ENCODE measurements around the gene CTDNEP1. TPM values are rescaled to one million over a fixed set of nuclear protein-coding genes. Genes with fewer than 3 reads are reported as not detected.
A peak's percentile ranks its signal among the peaks of the same experiment; 100 is the strongest.

Gene CTDNEP1
- total RNA-seq, 5 donors from 2014 or later (not counting 1 experiment from before 2014, with no cell fraction given) = 109 to 131 (median 125) TPM

- no CpG with 5 or more reads among the region's 6 CpGs for WGBS (ENCODE audit: insufficient coverage)
- Histone ChIP-seq H3K9me3 (no peaks in the 10 kb centered on the region), H3K36me3 (ENCODE audit: control insufficient read depth in 2 of 2, extremely low read depth in 1 of 2, insufficient read depth in 1 of 2, low read length in 1 of 2) (peaks cover 6 to 40% of the 10 kb centered on the region in 2 donors), H3K27me3 (replicated peaks in 1 of 2; ENCODE audit: control insufficient read depth in 2 of 2, extremely low read depth in 1 of 2, insufficient read depth in 2 of 2, low read length in 1 of 2) (peaks cover 0 to 27% of the 10 kb centered on the region in 2 experiments), H3K4me3 (ENCODE audit: control insufficient read depth in 1 of 2, extremely low read depth in 1 of 2, low read length in 1 of 2) (no peak overlapping the region), H3K27ac (ENCODE audit: low read length) (no peak overlapping the region), H3K4me1 (ENCODE audit: control insufficient read depth in 1 of 2, extremely low read depth in 1 of 2, insufficient read depth in 2 of 2, low read length in 2 of 2) (peaks cover 6 to 35% of the 10 kb centered on the region in 2 experiments)
- POLR2A ChIA-PET = no interaction called here
- ATAC-seq (replicated peaks in 1 of 4) (no peak), DNase-seq (no peak)
- peaks cover 23 to 28% (median 25%) of the 10 kb centered on the region in 3 donors for H3K4me1 Mint-ChIP-seq
- peaks cover 3 to 18% of the 10 kb centered on the region in 2 donors for H3K27me3 Mint-ChIP-seq
- CTCF ChIA-PET = no interaction called here
- H3K27ac Mint-ChIP-seq = peak overlapping the region in 1 of 2 donors; percentile 68
- H3K36me3 Mint-ChIP-seq = peaks cover 12% of the 10 kb centered on the region
- no peaks in the 10 kb centered on the region for H3K9me3 Mint-ChIP-seq
- H3K4me3 Mint-ChIP-seq = peak overlapping the region in 1 of 3 donors; percentile 0
These were observed 8.0 kb upstream of the CTDNEP1 start for GRCh38 chr17:7259555-7259889.

DNA sequence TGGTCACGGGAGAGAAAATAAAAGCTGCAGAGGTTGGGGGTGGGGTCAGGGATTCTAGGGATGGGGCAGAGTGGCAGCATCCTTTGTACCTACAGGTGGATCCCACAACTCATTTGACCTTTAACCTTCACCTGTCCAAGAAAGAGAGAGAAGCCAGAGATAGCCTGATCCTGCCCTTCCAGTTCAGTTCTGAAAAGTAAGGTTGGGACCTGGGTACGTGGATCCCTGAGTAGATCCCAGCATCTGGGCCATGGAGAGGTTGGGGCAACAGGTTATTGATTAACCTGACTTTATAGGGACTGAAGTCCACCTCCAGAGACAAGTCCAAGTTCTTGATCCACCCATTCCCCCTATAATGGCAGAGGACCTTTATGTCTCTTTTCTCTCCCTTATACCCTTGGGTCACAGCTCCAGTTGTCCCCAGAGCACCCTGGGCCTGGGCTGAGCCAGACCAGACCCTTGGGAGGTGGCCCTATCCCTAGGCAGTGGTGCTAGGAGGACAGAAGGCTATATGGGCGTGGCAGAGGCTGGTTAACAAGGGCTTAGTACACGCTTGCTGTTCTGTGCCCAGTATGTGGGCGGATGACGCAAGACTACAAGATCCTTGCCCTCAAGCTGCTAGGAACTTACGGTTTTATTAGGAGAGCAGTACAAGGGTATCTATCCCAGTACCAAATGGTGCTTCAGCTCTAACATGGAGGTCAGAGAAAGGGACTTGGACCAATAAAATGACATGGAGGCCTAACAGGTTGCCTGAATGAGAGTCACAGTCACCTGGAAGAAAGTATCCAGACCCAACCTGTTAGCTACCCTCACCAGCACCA lies 7.4 kb upstream of the CTDNEP1 start:
- peaks cover 3 to 14% of the 10 kb centered on the region in 2 donors for H3K27me3 Mint-ChIP-seq
- peaks cover 6 to 43% of the 10 kb centered on the region in 2 donors for H3K36me3 ChIP-seq (ENCODE audit: control insufficient read depth in 2 of 2, extremely low read depth in 1 of 2, insufficient read depth in 1 of 2, low read length in 1 of 2)
- no peak for DNase-seq
- no peaks in the 10 kb centered on the region for H3K9me3 Mint-ChIP-seq
- H3K27ac ChIP-seq (ENCODE audit: low read length) = no peak overlapping the region
- no peak overlapping the region for H3K4me3 ChIP-seq (ENCODE audit: control insufficient read depth in 1 of 2, extremely low read depth in 1 of 2, low read length in 1 of 2)
- CTCF ChIA-PET = no interaction called here
- ATAC-seq (replicated peaks in 1 of 4) = no peak
- H3K4me3 Mint-ChIP-seq = peak overlapping the region in 1 of 3 donors; percentile 21
- WGBS (ENCODE audit: insufficient coverage) = 93% methylated on average over 5 of the region's 7 CpGs
- peaks cover 0 to 22% of the 10 kb centered on the region in 2 experiments for H3K27me3 ChIP-seq (replicated peaks in 1 of 2; ENCODE audit: control insufficient read depth in 2 of 2, extremely low read depth in 1 of 2, insufficient read depth in 2 of 2, low read length in 1 of 2)
- peaks cover 23 to 27% (median 24%) of the 10 kb centered on the region in 3 donors for H3K4me1 Mint-ChIP-seq
- peak overlapping the region in 1 of 2 donors; percentile 68 for H3K27ac Mint-ChIP-seq
- H3K36me3 Mint-ChIP-seq = peaks cover 13% of the 10 kb centered on the region
- no peaks in the 10 kb centered on the region for H3K9me3 ChIP-seq
- peaks cover 6 to 37% of the 10 kb centered on the region in 2 experiments for H3K4me1 ChIP-seq (ENCODE audit: control insufficient read depth in 1 of 2, extremely low read depth in 1 of 2, insufficient read depth in 2 of 2, low read length in 2 of 2)
- POLR2A ChIA-PET = no interaction called here

DNA sequence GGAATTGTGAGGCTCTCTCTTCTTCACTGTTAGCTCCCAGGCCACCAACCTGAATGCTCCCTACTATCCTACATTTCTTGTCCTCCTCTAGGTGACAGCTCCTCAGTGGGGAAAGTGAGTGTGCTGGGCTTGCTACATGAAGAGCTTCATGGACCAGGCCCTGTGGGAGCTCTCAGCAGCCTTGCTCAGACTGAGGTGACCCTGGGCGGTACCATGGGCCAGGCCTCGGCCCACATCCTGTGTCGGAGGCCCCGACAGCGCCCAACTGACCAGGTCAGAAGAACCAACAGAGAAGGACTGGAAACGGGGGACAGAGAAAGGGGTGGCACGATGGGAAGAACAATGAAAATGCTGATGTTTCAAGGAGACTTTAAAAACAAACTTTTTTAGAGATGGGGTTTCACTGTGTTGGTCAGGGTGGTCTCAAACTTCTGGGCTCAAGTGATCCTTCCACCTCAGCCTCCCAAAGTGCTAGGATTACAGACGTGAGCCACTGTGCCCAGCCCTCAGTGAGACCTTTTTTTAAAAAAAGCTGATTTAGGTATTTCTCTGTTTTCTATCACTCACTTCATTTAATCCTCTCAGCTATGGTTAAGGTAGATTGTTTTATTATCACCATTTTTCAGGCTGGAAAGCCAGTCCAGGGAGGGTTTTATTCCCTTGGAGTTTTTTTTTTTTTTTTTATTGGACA lies 5.4 kb upstream of the CTDNEP1 start:
- WGBS (ENCODE audit: insufficient coverage) = 96% methylated on average over 5 of the region's 8 CpGs
- H3K36me3 Mint-ChIP-seq = peaks cover 20% of the 10 kb centered on the region
- CTCF ChIA-PET = no interaction called here
- ATAC-seq (replicated peaks in 1 of 4) (no peak), DNase-seq (no peak)
- no peaks in the 10 kb centered on the region for H3K27me3 Mint-ChIP-seq
- H3K27ac Mint-ChIP-seq = peak overlapping the region in 1 of 2 donors; percentile 77
- no peak overlapping the region for H3K4me3 Mint-ChIP-seq
- POLR2A ChIA-PET = interaction anchor here in 1 of 2 donors (0.6 to 0.9 kb wide), 3 partner anchors 9 to 133 kb away, joined by 3 to 7 read pairs (median 4); no protein-coding TSS in a partner anchor
- no peaks in the 10 kb centered on the region for H3K9me3 Mint-ChIP-seq
- H3K27me3 ChIP-seq (replicated peaks in 1 of 2; ENCODE audit: control insufficient read depth in 2 of 2, extremely low read depth in 1 of 2, insufficient read depth in 2 of 2, low read length in 1 of 2) = peaks cover 0 to 3% of the 10 kb centered on the region in 2 experiments
- H3K27ac ChIP-seq (ENCODE audit: low read length) = no peak overlapping the region
- peaks cover 6 to 43% of the 10 kb centered on the region in 2 donors for H3K36me3 ChIP-seq (ENCODE audit: control insufficient read depth in 2 of 2, extremely low read depth in 1 of 2, insufficient read depth in 1 of 2, low read length in 1 of 2)
- no peaks in the 10 kb centered on the region for H3K9me3 ChIP-seq
- no peak overlapping the region for H3K4me3 ChIP-seq (ENCODE audit: control insufficient read depth in 1 of 2, extremely low read depth in 1 of 2, low read length in 1 of 2)
- H3K4me1 Mint-ChIP-seq = peaks cover 17 to 24% (median 23%) of the 10 kb centered on the region in 3 donors
- H3K4me1 ChIP-seq (ENCODE audit: control insufficient read depth in 1 of 2, extremely low read depth in 1 of 2, insufficient read depth in 2 of 2, low read length in 2 of 2) = peaks cover 11 to 30% of the 10 kb centered on the region in 2 experiments

- H3K4me3 ChIP-seq (ENCODE audit: control insufficient read depth in 1 of 2, extremely low read depth in 1 of 2, low read length in 1 of 2) = no peak overlapping the region
- H3K9me3 Mint-ChIP-seq = no peaks in the 10 kb centered on the region
- no peak overlapping the region for H3K27ac ChIP-seq (ENCODE audit: low read length)
- peak overlapping the region in 1 of 2 donors; percentile 39 for H3K27ac Mint-ChIP-seq
- ATAC-seq (replicated peaks in 1 of 4) (no peak), DNase-seq (no peak)
- peaks cover 20% of the 10 kb centered on the region for H3K36me3 Mint-ChIP-seq
- ChIA-PET CTCF (interaction anchor here in 1 of 2 donors (0.6 kb wide), 1 partner anchor 11 kb away, joined by 3 read pairs; no protein-coding TSS in a partner anchor), POLR2A (no interaction called here)
- peaks cover 6 to 40% of the 10 kb centered on the region in 2 donors for H3K36me3 ChIP-seq (ENCODE audit: control insufficient read depth in 2 of 2, extremely low read depth in 1 of 2, insufficient read depth in 1 of 2, low read length in 1 of 2)
- no peaks in the 10 kb centered on the region for H3K27me3 Mint-ChIP-seq
- no peaks in the 10 kb centered on the region for H3K27me3 ChIP-seq (replicated peaks in 1 of 2; ENCODE audit: control insufficient read depth in 2 of 2, extremely low read depth in 1 of 2, insufficient read depth in 2 of 2, low read length in 1 of 2)
- peaks cover 19 to 29% of the 10 kb centered on the region in 2 experiments for H3K4me1 ChIP-seq (ENCODE audit: control insufficient read depth in 1 of 2, extremely low read depth in 1 of 2, insufficient read depth in 2 of 2, low read length in 2 of 2)
- peaks cover 26 to 37% (median 35%) of the 10 kb centered on the region in 3 donors for H3K4me1 Mint-ChIP-seq
- 100% methylated on average over 2 of the region's 4 CpGs for WGBS (ENCODE audit: insufficient coverage)
- peak overlapping the region in 1 of 3 donors; percentile 3 for H3K4me3 Mint-ChIP-seq
- no peaks in the 10 kb centered on the region for H3K9me3 ChIP-seq
These were observed 3.0 kb upstream of the CTDNEP1 start for GRCh38 chr17:7254511-7254910.

DNA sequence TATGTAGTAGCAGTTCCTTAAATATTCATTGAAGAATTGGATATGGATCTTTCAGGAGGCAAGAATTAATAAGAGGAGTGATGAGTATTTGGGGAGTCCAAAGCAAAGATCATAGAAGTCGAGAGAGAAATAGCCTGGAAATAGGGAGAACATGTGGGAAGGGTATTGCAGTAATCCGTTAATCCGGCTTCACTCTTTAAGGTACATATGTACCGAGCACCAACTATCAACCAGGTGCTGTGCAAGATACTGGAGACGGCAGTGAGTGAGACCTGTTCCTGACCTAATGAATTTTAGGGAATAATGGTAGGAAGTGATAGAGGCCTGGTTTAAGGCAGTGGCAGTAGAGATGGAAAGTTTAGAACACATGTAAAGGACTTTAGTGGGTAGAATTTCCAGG lies 1.5 kb upstream of the CTDNEP1 start:
- peak overlapping the region; percentile 81 to 94 for H3K4me3 ChIP-seq (ENCODE audit: control insufficient read depth in 1 of 2, extremely low read depth in 1 of 2, low read length in 1 of 2)
- peaks cover 23 to 41% of the 10 kb centered on the region in 2 experiments for H3K4me1 ChIP-seq (ENCODE audit: control insufficient read depth in 1 of 2, extremely low read depth in 1 of 2, insufficient read depth in 2 of 2, low read length in 2 of 2)
- no peaks in the 10 kb centered on the region for H3K9me3 ChIP-seq
- POLR2A ChIA-PET = no interaction called here
- H3K9me3 Mint-ChIP-seq = no peaks in the 10 kb centered on the region
- H3K27me3 ChIP-seq (replicated peaks in 1 of 2; ENCODE audit: control insufficient read depth in 2 of 2, extremely low read depth in 1 of 2, insufficient read depth in 2 of 2, low read length in 1 of 2) = no peaks in the 10 kb centered on the region
- WGBS (ENCODE audit: insufficient coverage) = 94% methylated on average over 3 of the region's 5 CpGs
- H3K27ac Mint-ChIP-seq = peak overlapping the region; percentile 97 to 99
- H3K4me3 Mint-ChIP-seq = peak overlapping the region; percentile 91 to 92 (median 91)
- CTCF ChIA-PET = no interaction called here
- H3K36me3 ChIP-seq (ENCODE audit: control insufficient read depth in 2 of 2, extremely low read depth in 1 of 2, insufficient read depth in 1 of 2, low read length in 1 of 2) = peaks cover 6 to 28% of the 10 kb centered on the region in 2 donors
- ATAC-seq (replicated peaks in 1 of 4) (no peak), DNase-seq (no peak)
- H3K4me1 Mint-ChIP-seq = peaks cover 37 to 48% (median 47%) of the 10 kb centered on the region in 3 donors
- peak overlapping the region; percentile 99 for H3K27ac ChIP-seq (ENCODE audit: low read length)
- no peaks in the 10 kb centered on the region for H3K27me3 Mint-ChIP-seq
- H3K36me3 Mint-ChIP-seq = peaks cover 20% of the 10 kb centered on the region

Data from T-cell (primary cell).